KMS-11 (cell line): Measurements from ENCODE around the gene PCBD2.

ENCODE experiments used
- H2AFZ ChIP-seq: fragments of 200-600 bp; sonication (generic); 2 replicates; pipeline ENCODE4 v1.6.1; 2016; ENCODE audit warnings: antibody characterized with exemption, mixed run types, low read depth
- H3K27ac ChIP-seq: fragments of 200-600 bp; sonication (generic); 2 replicates; pipeline ENCODE4 v1.6.1; 2016; ENCODE audit warnings: mild to moderate bottlenecking, mixed run types
- H3K27me3 ChIP-seq: fragments of 200-600 bp; sonication (generic); 2 replicates; pipeline ENCODE4 v1.6.1; 2017; ENCODE audit warnings: mild to moderate bottlenecking, low read depth, mixed run types, moderate library complexity; ENCODE audit not compliant: insufficient read depth
- H3K36me3 ChIP-seq: fragments of 200-600 bp; sonication (generic); 2 replicates; pipeline ENCODE4 v1.6.1; 2017; ENCODE audit warnings: mild to moderate bottlenecking, mixed run types; ENCODE audit not compliant: insufficient read depth
- H3K4me1 ChIP-seq: fragments of 200-600 bp; sonication (generic); 2 replicates; pipeline ENCODE4 v1.6.1; 2016; ENCODE audit warnings: mild to moderate bottlenecking, low read depth, mixed run types; ENCODE audit not compliant: poor library complexity, severe bottlenecking
- H3K4me2 ChIP-seq: fragments of 200-600 bp; sonication (generic); 2 replicates; pipeline ENCODE4 v1.7.0; 2016; ENCODE audit warnings: mild to moderate bottlenecking, mixed run types
- H3K4me3 ChIP-seq: fragments of 200-600 bp; sonication (generic); IDR thresholded peaks from 2 replicates; pipeline ENCODE4 v1.6.1; 2017; ENCODE audit warnings: low read depth, low read length, mixed read lengths; ENCODE audit not compliant: insufficient read depth
- H3K79me2 ChIP-seq: fragments of 200-600 bp; sonication (generic); 2 replicates; pipeline ENCODE4 v1.6.1; 2016; ENCODE audit warnings: low read depth, mixed run types; ENCODE audit not compliant: insufficient read depth
- H3K9ac ChIP-seq: fragments of 200-600 bp; sonication (generic); 2 replicates; pipeline ENCODE4 v1.6.1; 2016; ENCODE audit warnings: mild to moderate bottlenecking, mixed run types
- H4K20me1 ChIP-seq: fragments of 200-600 bp; sonication (generic); 2 replicates; pipeline ENCODE4 v1.6.1; 2016; ENCODE audit warnings: mild to moderate bottlenecking, mixed run types; ENCODE audit not compliant: insufficient read depth
- CTCF ChIP-seq: fragments of 200-600 bp; sonication (generic); conservative IDR thresholded peaks from 2 replicates; pipeline ENCODE4 v1.6.1; 2017; ENCODE audit warnings: low read depth, mild to moderate bottlenecking, antibody characterized with exemption, low read length, moderate library complexity, mixed read lengths

The PCBD2 gene

GRCh38 chr5:135008556-135008955 is 103.6 kb downstream of the PCBD2 start:
- no peaks in the 10 kb centered on the region for H4K20me1 ChIP-seq
- no peak overlapping the region for H3K27ac ChIP-seq
- H3K79me2 ChIP-seq, result no peaks in the 10 kb centered on the region
- no peaks in the 10 kb centered on the region for H3K27me3 ChIP-seq
- no peak overlapping the region for H3K4me3 ChIP-seq
- H3K4me1 ChIP-seq, result no peaks in the 10 kb centered on the region
- H3K4me2 ChIP-seq, result no peak overlapping the region
- H3K36me3 ChIP-seq, result no peaks in the 10 kb centered on the region
- H2AFZ ChIP-seq, result no peak overlapping the region
- no peak for TF ChIP-seq CTCF
- no peak overlapping the region for H3K9ac ChIP-seq

- Histone ChIP-seq H3K4me1 (no peaks in the 10 kb centered on the region), H3K79me2 (no peaks in the 10 kb centered on the region), H2AFZ (no peak overlapping the region), H3K27ac (no peak overlapping the region), H3K4me2 (no peak overlapping the region), H3K9ac (no peak overlapping the region), H3K36me3 (no peaks in the 10 kb centered on the region), H4K20me1 (no peaks in the 10 kb centered on the region), H3K4me3 (no peak overlapping the region), H3K27me3 (no peaks in the 10 kb centered on the region)
- TF ChIP-seq CTCF, result no peak
These were observed 104.2 kb downstream of the PCBD2 start for GRCh38 chr5:135008981-135009735.

- Histone ChIP-seq H3K27me3 (no peaks in the 10 kb centered on the region), H3K27ac (no peak overlapping the region), H4K20me1 (no peaks in the 10 kb centered on the region), H3K4me3 (no peak overlapping the region), H3K4me2 (no peak overlapping the region), H3K9ac (no peak overlapping the region), H2AFZ (no peak overlapping the region), H3K79me2 (no peaks in the 10 kb centered on the region), H3K4me1 (no peaks in the 10 kb centered on the region), H3K36me3 (no peaks in the 10 kb centered on the region)
- TF ChIP-seq CTCF, result no peak
These were observed 105.0 kb downstream of the PCBD2 start for GRCh38 chr5:135009736-135010501.

- H2AFZ ChIP-seq, result no peak overlapping the region
These were observed 105.8 kb downstream of the PCBD2 start for GRCh38 chr5:135010502-135011354.

More at GRCh38 chr5:135010502-135011354, 105.8 kb downstream of the PCBD2 start:
- H3K27ac ChIP-seq, result no peak overlapping the region
- no peaks in the 10 kb centered on the region for H4K20me1 ChIP-seq
- no peaks in the 10 kb centered on the region for H3K79me2 ChIP-seq
- no peaks in the 10 kb centered on the region for H3K36me3 ChIP-seq
- H3K4me3 ChIP-seq, result no peak overlapping the region
- no peak overlapping the region for H3K4me2 ChIP-seq
- TF ChIP-seq CTCF, result no peak
- H3K9ac ChIP-seq, result no peak overlapping the region
- H3K27me3 ChIP-seq, result no peaks in the 10 kb centered on the region
- H3K4me1 ChIP-seq, result no peaks in the 10 kb centered on the region
